NCI-H524 treated with DMSO at 0.1 percent for 48 hours (cell line): ENCODE data around the gene GAD1.

Experiments
- DNase-seq: peaks from one replicate; lab custom pipeline; 2025; lab: John Stamatoyannopoulos, UW

GAD1 gene

DNA sequence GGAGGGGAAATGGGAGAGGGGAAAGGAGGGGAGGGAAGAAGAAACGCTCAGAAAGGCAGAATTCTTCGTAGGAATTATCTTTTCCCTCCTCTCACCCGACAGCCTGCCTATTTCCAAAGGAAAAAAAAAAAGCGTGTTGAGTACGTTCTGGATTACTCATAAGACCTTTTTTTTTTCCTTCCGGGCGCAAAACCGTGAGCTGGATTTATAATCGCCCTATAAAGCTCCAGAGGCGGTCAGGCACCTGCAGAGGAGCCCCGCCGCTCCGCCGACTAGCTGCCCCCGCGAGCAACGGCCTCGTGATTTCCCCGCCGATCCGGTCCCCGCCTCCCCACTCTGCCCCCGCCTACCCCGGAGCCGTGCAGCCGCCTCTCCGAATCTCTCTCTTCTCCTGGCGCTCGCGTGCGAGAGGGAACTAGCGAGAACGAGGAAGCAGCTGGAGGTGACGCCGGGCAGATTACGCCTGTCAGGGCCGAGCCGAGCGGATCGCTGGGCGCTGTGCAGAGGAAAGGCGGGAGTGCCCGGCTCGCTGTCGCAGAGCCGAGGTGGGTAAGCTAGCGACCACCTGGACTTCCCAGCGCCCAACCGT lies at the start of gene GAD1:
TSS of gene GAD1 (plus strand) at position 384 of the 589 bp plus-strand sequence. CDS start 1,705 bp downstream, outside the sequence.
- DNase-seq = peak; percentile 50

GRCh38 chr2:170770008-170770605 lies 46.6 kb upstream of the GAD1 start, which contains the start of gene ERICH2:
Gene ERICH2, plus strand, starts transcription at chr2:170770378. Its CDS starts 304 bp downstream, at chr2:170770682.
- DNase-seq = peak; percentile 60

- peak; percentile 19 for DNase-seq
Observed at GRCh38 chr2:170770606-170771420, 45.9 kb upstream of the GAD1 start.

DNA sequence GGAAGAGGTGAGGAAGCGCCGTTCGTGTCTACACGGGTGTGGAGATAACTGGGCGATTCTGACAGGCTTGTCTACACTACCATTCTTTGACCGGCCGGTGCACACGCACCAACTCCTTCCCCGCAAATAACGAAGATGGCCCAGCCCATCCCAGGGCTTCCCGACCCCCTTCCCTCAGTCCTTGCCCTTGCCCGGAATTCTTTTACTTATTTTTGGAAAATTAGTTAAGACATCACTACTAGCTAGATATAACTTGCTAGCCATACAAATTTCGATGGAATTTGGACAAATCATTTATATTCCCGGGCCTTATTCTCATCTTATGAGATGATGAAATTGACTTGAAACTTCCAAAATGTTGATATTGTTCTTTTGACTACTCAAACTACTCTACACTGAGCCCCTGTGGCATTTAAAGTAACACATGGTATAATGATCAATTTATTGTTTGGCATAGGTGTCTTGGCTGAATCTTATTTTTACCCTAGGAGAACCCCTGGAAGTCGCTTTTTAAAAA lies 45.2 kb upstream of the GAD1 start:
- no peak for DNase-seq

- no peak for DNase-seq
Observed at GRCh38 chr2:170772295-170772694, 44.4 kb upstream of the GAD1 start.

DNA sequence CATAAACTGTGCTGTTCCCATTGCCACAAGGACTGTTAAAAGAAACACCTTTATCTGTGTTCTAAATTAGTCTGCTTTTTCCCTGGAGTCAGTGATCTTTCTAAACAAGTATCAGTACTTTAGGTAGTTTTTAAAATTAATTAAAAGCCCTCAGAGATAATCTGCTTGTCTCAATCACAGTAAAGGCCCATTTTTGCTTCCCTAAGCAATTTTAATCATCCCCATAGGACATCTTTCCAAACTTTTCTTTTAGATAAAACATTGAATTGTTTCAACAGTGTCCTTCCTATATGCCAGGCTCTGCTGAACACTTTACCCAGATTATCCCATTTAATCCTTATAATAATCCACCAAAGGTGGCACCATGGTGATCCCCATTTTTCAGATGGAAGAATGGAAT lies 42.6 kb upstream of the GAD1 start:
- no peak for DNase-seq

DNA sequence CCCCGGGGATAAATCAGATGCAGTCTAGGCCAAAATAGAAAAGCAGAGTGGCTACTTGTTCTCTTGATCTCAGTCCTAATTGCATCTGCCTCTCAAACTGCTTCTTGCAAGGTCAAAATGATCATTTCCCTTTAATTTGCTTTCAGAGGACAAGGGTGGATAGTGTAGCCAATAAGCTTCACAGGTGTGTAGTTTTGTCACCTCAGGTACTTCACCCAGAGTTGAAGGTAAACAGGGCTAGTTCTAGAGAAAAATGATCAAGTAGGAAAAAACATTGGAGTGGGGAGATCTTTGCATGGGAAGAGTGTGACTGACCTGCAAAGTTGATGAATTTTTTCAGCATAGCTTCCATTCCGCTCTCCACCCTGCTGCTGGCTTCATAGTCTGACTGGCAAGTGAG lies 37.8 kb upstream of the GAD1 start:
- no peak for DNase-seq

- no peak for DNase-seq
Observed at GRCh38 chr2:170779304-170779703, 37.4 kb upstream of the GAD1 start.

- DNase-seq = no peak
Observed at GRCh38 chr2:170782673-170783072, 34.0 kb upstream of the GAD1 start.

GRCh38 chr2:170783549-170783948 lies 33.1 kb upstream of the GAD1 start:
- DNase-seq = no peak

- no peak for DNase-seq
Observed at GRCh38 chr2:170798996-170799395, 17.7 kb upstream of the GAD1 start.

GRCh38 chr2:170806548-170806947 lies 10.1 kb upstream of the GAD1 start:
- DNase-seq = no peak

DNA sequence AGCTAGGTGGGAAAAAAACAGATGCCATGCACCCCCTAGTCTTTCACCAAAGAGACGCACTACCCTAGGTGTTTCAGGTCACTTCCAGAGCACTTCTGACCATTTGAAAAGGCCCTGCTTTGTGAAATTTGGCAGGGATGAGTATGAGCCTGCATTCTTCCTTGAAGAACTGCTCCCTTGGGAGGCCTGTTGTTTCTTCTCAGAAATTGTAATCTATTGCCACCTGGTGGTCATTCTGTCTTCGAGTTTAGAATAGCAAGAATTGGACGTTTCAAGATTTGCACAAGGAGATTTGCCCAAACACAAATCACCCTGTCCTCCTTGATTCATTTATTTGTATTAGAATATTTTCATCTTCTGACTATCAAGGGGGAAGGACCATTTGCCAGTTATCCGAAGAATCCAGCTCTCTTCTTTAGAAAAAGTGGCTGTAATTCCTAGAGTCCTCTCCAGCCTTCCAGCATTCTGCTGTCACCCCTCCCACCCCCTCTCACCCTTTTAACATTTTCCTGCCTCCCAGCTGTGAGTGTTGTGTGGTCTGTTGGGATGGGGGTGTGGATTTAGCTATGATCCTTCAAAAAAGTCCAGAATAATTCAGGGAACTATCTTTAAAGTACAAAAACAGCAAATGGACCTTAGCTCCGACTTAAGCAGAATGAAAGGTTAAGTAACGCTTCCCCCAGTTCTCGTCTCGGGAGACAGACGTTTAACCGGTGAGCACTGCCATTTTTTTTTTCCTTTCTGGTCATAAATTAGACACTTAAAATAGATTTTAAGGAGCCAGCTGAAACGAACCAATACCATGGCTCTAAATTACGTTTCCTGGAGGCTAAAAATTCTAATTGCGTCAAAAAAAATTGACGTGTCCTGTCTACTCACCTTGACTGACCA lies 3.7 kb upstream of the GAD1 start:
- peak; percentile 40 for DNase-seq

DNA sequence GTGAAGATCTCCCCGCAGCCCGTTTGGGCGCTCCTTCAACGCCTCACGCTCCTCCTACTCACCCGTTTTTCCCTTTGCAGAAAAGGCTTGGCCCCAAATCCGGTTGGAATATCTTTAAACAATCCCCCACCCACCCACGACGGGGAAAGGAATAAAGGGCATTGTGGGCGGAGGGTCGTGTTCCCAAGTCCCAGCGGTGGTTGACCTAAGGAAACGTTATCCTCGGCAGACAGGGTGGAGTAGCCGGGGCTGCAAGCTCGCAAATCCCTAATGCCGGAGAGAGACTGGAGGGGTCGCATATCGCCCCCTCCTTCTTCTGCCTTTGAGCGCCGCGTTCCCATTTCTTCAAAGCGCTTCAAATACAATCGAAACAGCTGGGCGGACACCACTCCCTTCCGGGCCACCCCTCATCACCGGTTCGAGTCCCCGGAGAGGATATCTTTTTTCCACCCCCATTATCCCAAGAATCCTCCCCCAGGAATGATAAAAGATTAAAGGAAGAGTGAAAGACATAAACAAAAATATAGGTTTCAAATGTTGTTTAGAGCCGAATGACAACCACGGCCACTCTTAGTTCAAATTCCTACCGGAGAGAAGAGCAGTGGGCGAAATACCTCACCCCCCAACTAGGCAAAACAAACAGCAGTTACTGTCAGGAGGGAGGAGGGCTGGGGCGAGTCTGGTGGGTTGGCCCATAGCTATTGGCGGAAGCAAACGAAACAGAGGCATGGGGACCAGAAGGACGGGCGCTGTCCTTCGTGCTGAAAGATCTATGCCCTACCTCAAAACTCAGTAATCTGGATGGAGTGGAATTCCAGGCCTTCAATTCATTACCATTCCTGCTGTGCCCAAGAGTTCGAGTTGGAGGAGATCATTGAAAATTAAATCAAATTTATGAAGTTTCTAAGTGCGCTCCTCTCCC lies 2.8 kb upstream of the GAD1 start:
- DNase-seq = no peak

DNA sequence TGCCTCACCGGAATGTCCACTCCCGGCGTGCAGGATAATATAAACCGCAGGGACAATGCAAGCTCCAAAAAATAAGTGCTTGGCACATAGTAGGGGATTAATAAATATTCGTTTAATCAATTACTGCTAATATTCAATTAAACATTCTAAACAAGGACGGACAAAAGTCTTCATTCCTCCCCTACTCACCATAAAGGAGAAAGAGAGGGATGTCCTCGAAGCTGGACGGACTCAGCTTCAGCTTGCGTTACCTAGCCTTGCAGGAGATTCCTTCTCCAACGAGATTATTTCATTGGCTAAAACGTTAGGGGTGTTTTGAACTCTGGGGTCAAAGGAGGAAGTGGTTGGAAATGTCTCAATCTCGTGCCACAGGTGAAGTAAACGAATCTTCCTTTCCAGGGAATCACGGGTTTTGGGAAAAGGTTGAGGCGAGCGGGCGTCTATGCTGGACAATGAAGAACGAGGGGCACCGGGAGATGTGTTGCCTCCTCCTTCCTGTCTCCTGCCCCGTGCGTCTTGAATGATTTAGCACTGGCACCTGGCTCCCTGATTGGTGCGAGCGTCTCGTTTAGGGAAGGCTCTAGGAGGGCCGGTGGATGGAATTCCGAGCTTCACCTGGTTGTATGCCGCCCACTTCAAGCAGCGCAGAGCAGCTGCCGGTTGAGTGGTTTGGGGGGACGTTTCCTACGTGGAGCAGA lies 2.0 kb upstream of the GAD1 start:
- no peak for DNase-seq

GRCh38 chr2:170815311-170815710 lies 1.4 kb upstream of the GAD1 start:
- DNase-seq = no peak

- peak; percentile 9 for DNase-seq
Observed at GRCh38 chr2:170815746-170816503, 762 bp upstream of the GAD1 start.

DNA sequence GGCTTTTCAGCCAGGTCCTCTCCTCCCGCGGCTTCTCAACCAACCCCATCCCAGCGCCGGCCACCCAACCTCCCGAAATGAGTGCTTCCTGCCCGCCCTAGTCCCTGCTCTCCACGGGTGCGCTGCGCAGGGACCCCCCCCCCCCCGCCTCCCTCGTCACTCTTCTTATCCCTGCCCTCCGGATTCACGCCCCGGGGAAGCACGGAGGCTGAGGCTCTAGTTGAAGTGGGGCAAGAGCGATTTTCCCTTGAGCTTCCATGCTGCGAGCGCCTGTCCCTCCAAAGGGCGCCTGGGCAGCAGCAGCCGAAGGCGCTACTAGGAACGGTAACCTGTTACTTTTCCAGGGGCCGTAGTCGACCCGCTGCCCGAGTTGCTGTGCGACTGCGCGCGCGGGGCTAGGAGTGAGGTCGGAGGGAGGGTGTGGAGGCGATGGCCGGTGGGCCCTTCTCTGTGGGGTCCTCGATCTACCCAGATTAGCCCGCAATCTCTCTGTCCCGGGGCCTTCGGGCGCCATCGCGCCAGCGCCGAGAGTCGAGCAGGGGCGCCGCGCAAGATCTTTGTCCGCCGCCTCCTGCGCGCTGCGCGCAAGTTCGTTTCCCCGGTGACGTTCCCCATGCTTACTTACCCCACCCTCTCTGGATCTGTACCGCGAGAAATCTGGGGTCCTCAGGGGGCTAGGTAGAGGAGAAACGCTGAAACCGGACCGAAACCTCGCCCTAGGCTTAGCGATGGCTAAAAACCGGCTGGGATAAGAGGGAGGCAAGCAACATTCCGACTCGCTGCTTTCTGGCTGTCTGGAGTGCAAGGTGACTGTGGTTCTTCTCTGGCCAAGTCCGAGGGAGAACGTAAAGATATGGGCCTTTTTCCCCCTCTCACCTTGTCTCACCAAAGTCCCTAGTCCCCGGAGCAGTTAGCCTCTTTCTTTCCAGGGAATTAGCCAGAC lies 677 bp downstream of the GAD1 start:
- no peak for DNase-seq
